Endothelial cell of umbilical vein (primary cell): ENCODE measurements around the gene PIP4K2B. TPM values are rescaled to one million over a fixed set of nuclear protein-coding genes. Genes with fewer than 3 reads are reported as not detected.

ENCODE experiments used
- BruUV-seq: library from RNA; stranded (reverse); fragments of 400-500 nt; replicated peaks from 2 replicates; lab custom pipeline; 2021; lab: Mats Ljungman, UMichigan
- CTCF ChIA-PET: fragments of 300-600, 350-600 bp; sonication (Branson Sonifier 250); formaldehyde crosslinking; loops from one replicate; lab custom pipeline; 2021; ENCODE audit warnings: antibody characterized with exemption, inconsistent platforms; lab: Charles Lee
- POLR2A ChIA-PET: fragments of 300-600, 350-600 bp; sonication (Branson Sonifier 250); formaldehyde crosslinking; loops from one replicate; lab custom pipeline; 2021; ENCODE audit warnings: antibody characterized with exemption, inconsistent platforms; lab: Charles Lee
- DNase-seq: peaks from one replicate; pipeline ENCODE4 v3.0.0-alpha.2; 2011; ENCODE audit warnings: low read depth, low spot score
- FAIRE-seq: peaks from 2 replicates; lab custom pipeline; 2011; peaks lifted over from hg19 to GRCh38; lab: Jason Lieb, UNC
- H2AFZ ChIP-seq: 2 replicates; pipeline ENCODE4 v1.6.0; 2012; ENCODE audit warnings: low read depth, low read length, control low read depth, inconsistent platforms
- H3K27ac ChIP-seq: 2 replicates; pipeline ENCODE4 v1.5.1; 2011; ENCODE audit warnings: low read depth, mild to moderate bottlenecking, control low read depth, low read length, moderate library complexity; ENCODE audit not compliant: insufficient read depth
- H3K27me3 ChIP-seq, 2 experiments: 2 replicates each; pipeline versions ENCODE4 v1.6.0 to v1.6.1; 2011; ENCODE audit warnings: low read length in 2 of 2, mixed read lengths in 1 of 2; ENCODE audit not compliant: control insufficient read depth in 2 of 2, insufficient read depth in 2 of 2
- H3K36me3 ChIP-seq, 2 experiments: 2 replicates in 1 of 2; 3 replicates in 1 of 2; pipeline ENCODE4 v1.5.1; 2011; ENCODE audit warnings: low read length in 2 of 2, mild to moderate bottlenecking in 1 of 2, moderate library complexity in 1 of 2; ENCODE audit not compliant: control insufficient read depth in 2 of 2, insufficient read depth in 2 of 2; ENCODE audit errors: extremely low read depth in 1 of 2
- H3K4me1 ChIP-seq: 3 replicates; pipeline ENCODE4 v1.5.1; 2011; ENCODE audit warnings: mild to moderate bottlenecking, low read length; ENCODE audit not compliant: control insufficient read depth, insufficient read depth; ENCODE audit errors: extremely low read depth
- H3K4me2 ChIP-seq: 2 replicates; pipeline ENCODE4 v1.6.1; 2011; ENCODE audit warnings: low read length, control low read depth, mixed read lengths; ENCODE audit not compliant: insufficient read depth
- H3K4me3 ChIP-seq, 3 experiments: fragments of 200-600 bp in 1 of 3; sonication (generic), shearing (Covaris generic) in 1 of 3; replicated peaks in 1 of 3; 2 replicates each; pipeline ENCODE4 v1.5.1; 2011 to 2016; ENCODE audit warnings: control low read depth in 3 of 3, low read length in 3 of 3, mild to moderate bottlenecking in 2 of 3, inconsistent platforms in 1 of 3, low read depth in 1 of 3, moderate library complexity in 1 of 3; ENCODE audit not compliant: insufficient read depth in 1 of 3
- H3K79me2 ChIP-seq: 2 replicates; pipeline ENCODE4 v1.6.0; 2012; ENCODE audit warnings: low read length, inconsistent platforms; ENCODE audit not compliant: control insufficient read depth, insufficient read depth
- H3K9ac ChIP-seq: replicated peaks from 2 replicates; pipeline ENCODE3; 2011; ENCODE audit warnings: low read length, control low read depth; ENCODE audit not compliant: insufficient read depth; ENCODE audit errors: extremely low read depth
- H3K9me1 ChIP-seq: replicated peaks from 3 replicates; pipeline ENCODE4 v1.6.0; 2011; ENCODE audit warnings: mild to moderate bottlenecking, low read length; ENCODE audit not compliant: control insufficient read depth, insufficient read depth; ENCODE audit errors: extremely low read depth
- H3K9me3 ChIP-seq: replicated peaks from 2 replicates; pipeline ENCODE4 v1.5.1; 2012; ENCODE audit warnings: low read length, inconsistent platforms; ENCODE audit not compliant: control insufficient read depth, insufficient read depth
- H4K20me1 ChIP-seq: replicated peaks from 2 replicates; pipeline ENCODE3; 2011; ENCODE audit warnings: mild to moderate bottlenecking, low read length; ENCODE audit not compliant: control insufficient read depth, insufficient read depth; ENCODE audit errors: extremely low read depth
- EZH2 ChIP-seq: IDR thresholded peaks from 2 replicates; pipeline ENCODE4 v1.6.1; 2012; ENCODE audit warnings: borderline replicate concordance, low read depth, mild to moderate bottlenecking, moderate library complexity, low read length, inconsistent platforms; ENCODE audit not compliant: severe bottlenecking
- FOS ChIP-seq: IDR thresholded peaks from 2 replicates; pipeline ENCODE4 v1.6.1; 2011; ENCODE audit warnings: mild to moderate bottlenecking, low read length, moderate library complexity, borderline replicate concordance; ENCODE audit not compliant: insufficient read depth
- GATA2 ChIP-seq: IDR thresholded peaks from 2 replicates; pipeline ENCODE4 v1.7.0; 2011; ENCODE audit warnings: low read depth, mild to moderate bottlenecking, moderate library complexity, mixed read lengths, low read length; ENCODE audit not compliant: insufficient read length, insufficient read depth
- JUN ChIP-seq: IDR thresholded peaks from 2 replicates; pipeline ENCODE4 v1.6.1; 2011; ENCODE audit warnings: borderline replicate concordance, low read depth; ENCODE audit not compliant: insufficient read length, insufficient read depth
- MAX ChIP-seq: IDR thresholded peaks from 2 replicates; pipeline ENCODE4 v1.6.1; 2011; ENCODE audit not compliant: insufficient read depth, insufficient read length
- MYC ChIP-seq: IDR thresholded peaks from one replicate; pipeline ENCODE4 v1.6.1; 2011; ENCODE audit warnings: mild to moderate bottlenecking, low read depth, low read length
- POLR2A ChIP-seq: IDR thresholded peaks from 2 replicates; pipeline ENCODE4 v1.6.1; 2012; ENCODE audit warnings: low read depth, mild to moderate bottlenecking, control low read depth, low read length
- POLR2AphosphoS5 ChIP-seq: IDR thresholded peaks from 2 replicates; pipeline ENCODE4 v1.6.1; 2012; ENCODE audit warnings: low read depth, mild to moderate bottlenecking, control low read depth, low read length, moderate library complexity; ENCODE audit not compliant: insufficient read depth
- dilution Hi-C: fragments of 300-500 bp; cut with MboI; formaldehyde crosslinking; loops from one replicate; pipeline ENCODE4 v1.15.0; 2019; ENCODE audit warnings: low sequenced_read_pairs; ENCODE audit not compliant: extremely low pct_ligation_motif_present
- intact Hi-C: fragments of 100-400 bp; cut with micrococcal nuclease; formaldehyde crosslinking; loops from one replicate; pipeline ENCODE4 v1.10.0; 2022
- polyA plus RNA-seq, 4 experiments: library from polyadenylated mRNA; depleted of rRNA in 3 of 4; stranded (reverse) in 3 of 4; unstranded in 1 of 4; fragments of >200 nt; gene quantifications; 2 replicates each; pipeline versions ENCODE4 v1.2.1 to v1.2.3, GENCODE V29; 2011 to 2012; ENCODE audit warnings: missing spikeins in 1 of 4
- total RNA-seq: library from RNA; stranded (reverse); gene quantifications from 2 replicates; pipeline ENCODE4 v1.2.3, GENCODE V29; 2021
- TF ChIP-seq, protein P1 (sequence below), 2 donors: IDR thresholded peaks; 1 replicate in 1 of 2; 2 replicates in 1 of 2; pipeline ENCODE4 v1.5.1; 2011; ENCODE audit warnings: low read length in 2 of 2, mild to moderate bottlenecking in 2 of 2, moderate library complexity in 2 of 2, control low read depth in 1 of 2, inconsistent platforms in 1 of 2, low read depth in 1 of 2; ENCODE audit not compliant: insufficient read depth in 1 of 2; ENCODE audit errors: extremely low read depth in 1 of 2

PIP4K2B gene
- total and polyA plus RNA-seq, 2 donors (not counting 3 experiments of a cell fraction or from before 2014, with no cell fraction given), result 23.1 to 48.8 TPM

GRCh38 chr17:38729368-38729885 lies 69.9 kb downstream of the PIP4K2B start:
- peak overlapping the region; percentile 55 for H2AFZ ChIP-seq
- H3K4me1 ChIP-seq, result peaks cover 29% of the 10 kb centered on the region
- ChIA-PET CTCF (interaction anchor here (0.7 to 3.0 kb wide), 4 partner anchors 19 to 171 kb away, joined by 3 to 9 read pairs (median 6); no protein-coding TSS in a partner anchor), POLR2A (no interaction called here)
- TF ChIP-seq MYC (no peak), FOS (no peak), GATA2 (no peak), JUN (no peak), POLR2A (no peak), MAX (no peak), POLR2AphosphoS5 (no peak), EZH2 (no peak)
- TF ChIP-seq, protein P1, sequence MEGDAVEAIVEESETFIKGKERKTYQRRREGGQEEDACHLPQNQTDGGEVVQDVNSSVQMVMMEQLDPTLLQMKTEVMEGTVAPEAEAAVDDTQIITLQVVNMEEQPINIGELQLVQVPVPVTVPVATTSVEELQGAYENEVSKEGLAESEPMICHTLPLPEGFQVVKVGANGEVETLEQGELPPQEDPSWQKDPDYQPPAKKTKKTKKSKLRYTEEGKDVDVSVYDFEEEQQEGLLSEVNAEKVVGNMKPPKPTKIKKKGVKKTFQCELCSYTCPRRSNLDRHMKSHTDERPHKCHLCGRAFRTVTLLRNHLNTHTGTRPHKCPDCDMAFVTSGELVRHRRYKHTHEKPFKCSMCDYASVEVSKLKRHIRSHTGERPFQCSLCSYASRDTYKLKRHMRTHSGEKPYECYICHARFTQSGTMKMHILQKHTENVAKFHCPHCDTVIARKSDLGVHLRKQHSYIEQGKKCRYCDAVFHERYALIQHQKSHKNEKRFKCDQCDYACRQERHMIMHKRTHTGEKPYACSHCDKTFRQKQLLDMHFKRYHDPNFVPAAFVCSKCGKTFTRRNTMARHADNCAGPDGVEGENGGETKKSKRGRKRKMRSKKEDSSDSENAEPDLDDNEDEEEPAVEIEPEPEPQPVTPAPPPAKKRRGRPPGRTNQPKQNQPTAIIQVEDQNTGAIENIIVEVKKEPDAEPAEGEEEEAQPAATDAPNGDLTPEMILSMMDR (IDR thresholded peaks at IDR 0.05; ENCODE audit: extremely low read depth in 1 of 2, insufficient read depth in 1 of 2, low read depth in 1 of 2, low read length in 2 of 2), result no peak
- FAIRE-seq (no peak), DNase-seq (no peak)
- no peaks in the 10 kb centered on the region for H3K9me1 ChIP-seq
- no peak overlapping the region for H3K27ac ChIP-seq
- H3K9me3 ChIP-seq, result no peaks in the 10 kb centered on the region
- H3K27me3 ChIP-seq, result no peaks in the 10 kb centered on the region
- H3K9ac ChIP-seq, result peak overlapping the region; percentile 52
- peaks cover 3% of the 10 kb centered on the region for H3K79me2 ChIP-seq
- H3K36me3 ChIP-seq, result peaks cover 0 to 5% of the 10 kb centered on the region in 2 experiments
- H3K4me2 ChIP-seq, result peak overlapping the region; percentile 63
- dilution Hi-C loops, result no loop called here
- H4K20me1 ChIP-seq, result no peaks in the 10 kb centered on the region
- TSS peak; percentile 5 for BruUV-seq
- intact Hi-C loops, result no loop called here
- peak overlapping the region; percentile 39 to 64 (median 55) for H3K4me3 ChIP-seq
